Measurements from ENCODE around the gene MICAL1. TPM values are rescaled to one million over a fixed set of nuclear protein-coding genes. Genes with fewer than 3 reads are reported as not detected.
A peak's percentile ranks its signal among the peaks of the same experiment; 100 is the strongest.

The MICAL1 gene
- total RNA-seq, 1 experiment from 2014 or later = 23.2 TPM

DNA sequence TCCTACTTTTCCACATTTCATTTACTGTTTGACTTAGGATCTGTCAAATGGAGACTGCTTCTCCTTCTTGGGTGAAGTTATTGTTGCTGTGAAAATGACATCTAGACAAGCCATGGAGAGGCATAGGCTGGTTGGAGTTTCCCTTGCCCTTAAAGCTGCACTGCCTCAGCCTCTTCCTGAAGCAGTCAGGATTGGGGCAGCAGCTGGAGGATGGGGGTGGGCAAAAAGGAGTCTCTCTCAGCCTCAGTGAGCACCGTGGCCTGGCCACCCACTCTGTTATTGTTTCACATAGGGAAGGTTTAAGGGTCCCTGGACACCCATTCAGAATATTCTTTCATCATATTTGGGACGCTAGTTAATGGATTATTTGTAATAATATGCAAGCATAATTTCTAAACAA lies 35.1 kb upstream of the MICAL1 start:
- CTCF ChIA-PET = no interaction called here
- intact Hi-C loops (cut with micrococcal nuclease) = no loop called here
- no TSS peak for BruUV-seq (replicated peaks)
- Mint-ChIP-seq H3K9me3 (ENCODE audit: unreplicated experiment) (no peaks in the 10 kb centered on the region), H3K27me3 (ENCODE audit: insufficient read depth, unreplicated experiment) (peaks cover 6% of the 10 kb centered on the region), H3K36me3 (ENCODE audit: insufficient read depth, unreplicated experiment) (no peaks in the 10 kb centered on the region), H3K27ac (ENCODE audit: low read depth, unreplicated experiment) (no peak overlapping the region), H3K4me1 (ENCODE audit: insufficient read depth, unreplicated experiment) (peaks cover 5% of the 10 kb centered on the region), H3K4me3 (ENCODE audit: unreplicated experiment) (no peak overlapping the region)
- TF ChIP-seq, protein P1, sequence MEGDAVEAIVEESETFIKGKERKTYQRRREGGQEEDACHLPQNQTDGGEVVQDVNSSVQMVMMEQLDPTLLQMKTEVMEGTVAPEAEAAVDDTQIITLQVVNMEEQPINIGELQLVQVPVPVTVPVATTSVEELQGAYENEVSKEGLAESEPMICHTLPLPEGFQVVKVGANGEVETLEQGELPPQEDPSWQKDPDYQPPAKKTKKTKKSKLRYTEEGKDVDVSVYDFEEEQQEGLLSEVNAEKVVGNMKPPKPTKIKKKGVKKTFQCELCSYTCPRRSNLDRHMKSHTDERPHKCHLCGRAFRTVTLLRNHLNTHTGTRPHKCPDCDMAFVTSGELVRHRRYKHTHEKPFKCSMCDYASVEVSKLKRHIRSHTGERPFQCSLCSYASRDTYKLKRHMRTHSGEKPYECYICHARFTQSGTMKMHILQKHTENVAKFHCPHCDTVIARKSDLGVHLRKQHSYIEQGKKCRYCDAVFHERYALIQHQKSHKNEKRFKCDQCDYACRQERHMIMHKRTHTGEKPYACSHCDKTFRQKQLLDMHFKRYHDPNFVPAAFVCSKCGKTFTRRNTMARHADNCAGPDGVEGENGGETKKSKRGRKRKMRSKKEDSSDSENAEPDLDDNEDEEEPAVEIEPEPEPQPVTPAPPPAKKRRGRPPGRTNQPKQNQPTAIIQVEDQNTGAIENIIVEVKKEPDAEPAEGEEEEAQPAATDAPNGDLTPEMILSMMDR (IDR thresholded peaks at IDR 0.05; ENCODE audit: unreplicated experiment) = no peak
- POLR2A ChIA-PET = no interaction called here
- no peak for DNase-seq (ENCODE audit: unreplicated experiment)

DNA sequence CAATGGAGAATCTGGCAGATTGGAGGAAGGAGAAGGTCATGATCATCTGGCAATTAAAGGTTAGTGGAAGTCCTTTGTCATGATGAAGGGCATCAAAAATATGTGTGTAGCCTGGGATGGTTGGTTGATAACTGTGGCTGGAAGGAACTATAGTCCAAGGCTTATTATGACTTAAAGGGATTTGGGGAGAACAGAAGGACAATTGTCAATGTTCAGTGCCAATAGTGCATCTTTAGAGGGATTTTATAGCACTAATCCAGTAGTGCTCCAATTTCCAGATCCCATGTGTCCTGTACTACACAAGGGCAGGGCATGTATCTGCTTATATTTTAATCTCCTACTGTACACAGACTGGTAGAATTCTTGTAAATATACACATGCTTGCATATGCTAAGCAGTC lies 32.4 kb upstream of the MICAL1 start:
- Mint-ChIP-seq H3K4me3 (ENCODE audit: unreplicated experiment) (no peak overlapping the region), H3K27ac (ENCODE audit: low read depth, unreplicated experiment) (no peak overlapping the region), H3K27me3 (ENCODE audit: insufficient read depth, unreplicated experiment) (no peaks in the 10 kb centered on the region), H3K9me3 (ENCODE audit: unreplicated experiment) (no peaks in the 10 kb centered on the region), H3K36me3 (ENCODE audit: insufficient read depth, unreplicated experiment) (no peaks in the 10 kb centered on the region), H3K4me1 (ENCODE audit: insufficient read depth, unreplicated experiment) (peaks cover 5% of the 10 kb centered on the region)
- ChIA-PET CTCF (no interaction called here), POLR2A (no interaction called here)
- intact Hi-C loops (cut with micrococcal nuclease) = no loop called here
- TF ChIP-seq, protein P1 (IDR thresholded peaks at IDR 0.05; ENCODE audit: unreplicated experiment) = no peak
- DNase-seq (ENCODE audit: unreplicated experiment) = no peak
- BruUV-seq (replicated peaks) = no TSS peak

DNA sequence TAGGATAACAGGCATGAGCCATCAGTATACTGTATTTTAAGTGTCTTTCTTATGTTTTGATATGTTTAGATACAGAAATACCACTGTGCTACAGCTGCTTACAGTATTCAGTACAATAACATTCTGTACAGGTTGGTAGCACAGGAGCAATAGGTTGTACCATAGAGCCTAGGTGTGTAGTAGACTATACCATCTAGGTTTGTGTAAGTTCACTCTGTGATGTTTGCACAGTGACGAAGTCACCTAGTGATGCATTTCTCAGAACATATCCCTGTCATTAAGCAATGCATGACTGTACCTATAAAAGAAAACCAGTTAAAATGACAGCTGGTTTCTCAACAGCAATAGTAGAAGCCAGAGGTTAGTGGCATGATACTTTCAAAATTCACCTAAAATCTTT lies 30.5 kb upstream of the MICAL1 start:
- Mint-ChIP-seq H3K4me1 (ENCODE audit: insufficient read depth, unreplicated experiment) (peaks cover 5% of the 10 kb centered on the region), H3K27ac (ENCODE audit: low read depth, unreplicated experiment) (no peak overlapping the region), H3K27me3 (ENCODE audit: insufficient read depth, unreplicated experiment) (no peaks in the 10 kb centered on the region), H3K9me3 (ENCODE audit: unreplicated experiment) (no peaks in the 10 kb centered on the region), H3K36me3 (ENCODE audit: insufficient read depth, unreplicated experiment) (peaks cover 18% of the 10 kb centered on the region), H3K4me3 (ENCODE audit: unreplicated experiment) (no peak overlapping the region)
- no TSS peak for BruUV-seq (replicated peaks)
- intact Hi-C loops (cut with micrococcal nuclease) = no loop called here
- ChIA-PET CTCF (interaction anchor here (0.5 to 1.2 kb wide), 3 partner anchors 9 to 627 kb away, joined by 3 read pairs; no protein-coding TSS in a partner anchor), POLR2A (no interaction called here)
- TF ChIP-seq, protein P1 (IDR thresholded peaks at IDR 0.05; ENCODE audit: unreplicated experiment) = no peak
- peak; percentile 49 for DNase-seq (ENCODE audit: unreplicated experiment)

DNA sequence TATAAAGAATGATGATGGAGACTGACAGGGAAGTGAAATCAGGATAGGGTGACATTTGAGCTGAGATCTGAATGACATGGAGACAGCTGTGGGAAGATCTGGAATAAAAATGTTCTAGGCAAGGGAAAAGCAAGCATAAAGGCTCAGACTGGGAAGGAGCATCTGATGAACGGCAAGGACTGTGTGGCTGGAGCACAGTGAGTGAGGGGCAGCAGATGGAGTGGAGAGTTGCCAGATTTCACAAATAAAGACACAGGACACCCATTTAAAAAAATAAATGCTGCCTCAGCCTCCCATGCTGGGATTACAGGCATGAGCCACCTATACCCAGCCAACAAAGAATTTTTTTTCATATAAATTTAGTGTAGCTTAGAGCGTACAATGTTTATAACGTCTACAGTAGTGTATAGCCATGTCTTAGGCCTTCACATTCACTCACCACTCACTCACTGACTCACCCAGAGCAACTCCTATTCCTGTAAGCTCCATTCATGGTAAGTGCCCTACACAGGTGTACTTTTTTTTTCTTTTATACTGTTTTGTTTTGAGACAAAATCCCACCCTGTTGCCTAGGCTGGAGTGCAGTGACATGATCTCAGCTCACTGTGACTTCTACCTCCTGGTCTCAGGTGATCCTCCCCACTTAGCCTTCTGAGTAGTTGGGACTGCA lies 29.8 kb upstream of the MICAL1 start:
- TF ChIP-seq, protein P1 (IDR thresholded peaks at IDR 0.05; ENCODE audit: unreplicated experiment) = no peak
- peaks cover 12% of the 10 kb centered on the region for H3K4me1 Mint-ChIP-seq (ENCODE audit: insufficient read depth, unreplicated experiment)
- H3K27me3 Mint-ChIP-seq (ENCODE audit: insufficient read depth, unreplicated experiment) = no peaks in the 10 kb centered on the region
- BruUV-seq (replicated peaks) = no TSS peak
- H3K4me3 Mint-ChIP-seq (ENCODE audit: unreplicated experiment) = no peak overlapping the region
- no peak for DNase-seq (ENCODE audit: unreplicated experiment)
- H3K36me3 Mint-ChIP-seq (ENCODE audit: insufficient read depth, unreplicated experiment) = peaks cover 25% of the 10 kb centered on the region
- H3K9me3 Mint-ChIP-seq (ENCODE audit: unreplicated experiment) = no peaks in the 10 kb centered on the region
- ChIA-PET CTCF (interaction anchor here (0.6 to 1.2 kb wide), 4 partner anchors 10 to 907 kb away, joined by 3 to 4 read pairs (median 3); no protein-coding TSS in a partner anchor), POLR2A (interaction anchor here (0.8 kb wide), 2 partner anchors 97 to 1397 kb away, joined by 3 read pairs; no protein-coding TSS in a partner anchor)
- intact Hi-C loops (cut with micrococcal nuclease) = no loop called here
- no peak overlapping the region for H3K27ac Mint-ChIP-seq (ENCODE audit: low read depth, unreplicated experiment)

All from MCF 10A (cell line).